AG08395 (cell line): ENCODE results near the gene MED16.
"Not testable (repeated sequence)": the region's sequence is repeated elsewhere in the genome, so short reads cannot be mapped to it uniquely, and the experiment has no call there.

Source experiments
- DNase-seq: peaks from one replicate; pipeline ENCODE4 v3.0.0; 2012; ENCODE audit warnings: mixed read lengths, low spot score

The MED16 gene

DNA sequence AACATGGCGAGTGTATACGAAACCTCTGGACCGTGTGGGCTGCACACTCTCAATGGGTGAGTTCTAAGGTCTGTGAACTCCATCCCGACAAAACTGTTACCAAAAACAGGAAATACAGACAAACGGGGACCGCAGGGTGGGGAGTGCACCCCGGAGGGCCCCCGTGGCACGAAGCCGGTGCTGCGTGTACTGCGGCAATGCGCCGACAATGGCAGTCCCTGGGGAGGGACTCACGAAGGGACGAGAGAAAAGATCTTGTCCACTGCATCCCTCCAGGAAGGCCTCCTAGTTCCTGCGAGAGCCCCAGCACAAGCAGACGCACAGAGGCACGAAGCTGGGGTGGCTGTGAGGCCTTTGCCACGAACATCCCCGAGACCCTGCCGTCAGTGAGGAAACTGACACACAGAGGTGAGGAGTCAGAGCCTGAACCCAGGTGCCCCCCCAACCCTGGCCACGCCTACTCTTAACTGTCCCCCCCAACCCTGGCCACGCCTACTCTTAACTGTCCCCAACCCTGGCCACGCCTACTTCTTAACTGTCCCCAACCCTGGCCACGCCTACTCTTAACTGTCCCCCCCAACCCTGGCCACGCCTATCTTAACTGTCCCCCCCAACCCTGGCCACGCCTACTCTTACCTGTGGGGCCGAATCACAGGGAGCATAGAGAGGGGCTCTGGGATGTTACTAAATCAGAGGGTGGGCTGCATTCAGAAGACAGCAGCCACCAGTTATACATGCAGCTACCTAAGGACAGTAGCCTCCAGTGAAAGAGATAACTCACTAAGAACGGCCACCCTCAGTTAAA, 4.2 kb downstream of the MED16 start:
- DNase-seq = no peak

DNA sequence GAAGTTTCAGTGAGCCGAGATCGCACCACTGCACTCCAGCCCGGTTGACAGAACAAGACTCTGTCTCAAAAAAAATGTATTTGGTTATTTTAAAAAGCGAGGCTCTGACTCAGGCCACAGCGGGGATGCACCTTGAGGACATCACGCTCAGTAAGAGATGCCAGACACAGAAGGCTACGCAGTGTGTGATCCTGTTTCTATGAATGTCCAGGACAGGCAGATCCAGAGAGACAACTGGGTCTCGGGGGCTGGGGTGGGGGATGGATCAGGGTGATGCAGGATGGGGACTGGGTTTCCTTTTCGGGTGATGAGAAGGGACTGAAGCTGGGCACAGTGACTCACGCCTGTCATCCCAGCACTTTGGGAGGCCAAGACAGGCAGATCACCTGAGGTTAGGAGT, 5.4 kb downstream of the MED16 start:
- DNase-seq = no peak

DNA sequence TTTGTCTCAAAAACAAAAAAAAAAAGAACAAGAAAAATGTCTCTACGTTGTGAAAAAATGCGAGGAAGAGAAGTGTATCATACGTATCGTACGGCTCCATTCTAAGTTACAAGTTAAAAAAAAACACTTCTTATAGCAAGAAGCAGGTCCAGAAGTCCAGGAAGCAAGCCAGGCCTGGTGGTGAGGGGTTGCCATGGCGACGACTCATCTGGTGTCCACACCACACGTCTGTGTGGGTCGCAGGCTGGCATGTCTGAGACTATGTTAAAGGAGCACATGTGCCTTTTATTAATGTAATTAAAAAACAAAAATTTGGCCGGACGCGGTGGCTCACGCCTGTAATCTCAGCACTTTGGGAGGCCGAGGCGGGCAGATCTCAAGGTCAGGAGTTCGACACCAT, 5.9 kb downstream of the MED16 start:
- DNase-seq = peak; percentile 63

DNA sequence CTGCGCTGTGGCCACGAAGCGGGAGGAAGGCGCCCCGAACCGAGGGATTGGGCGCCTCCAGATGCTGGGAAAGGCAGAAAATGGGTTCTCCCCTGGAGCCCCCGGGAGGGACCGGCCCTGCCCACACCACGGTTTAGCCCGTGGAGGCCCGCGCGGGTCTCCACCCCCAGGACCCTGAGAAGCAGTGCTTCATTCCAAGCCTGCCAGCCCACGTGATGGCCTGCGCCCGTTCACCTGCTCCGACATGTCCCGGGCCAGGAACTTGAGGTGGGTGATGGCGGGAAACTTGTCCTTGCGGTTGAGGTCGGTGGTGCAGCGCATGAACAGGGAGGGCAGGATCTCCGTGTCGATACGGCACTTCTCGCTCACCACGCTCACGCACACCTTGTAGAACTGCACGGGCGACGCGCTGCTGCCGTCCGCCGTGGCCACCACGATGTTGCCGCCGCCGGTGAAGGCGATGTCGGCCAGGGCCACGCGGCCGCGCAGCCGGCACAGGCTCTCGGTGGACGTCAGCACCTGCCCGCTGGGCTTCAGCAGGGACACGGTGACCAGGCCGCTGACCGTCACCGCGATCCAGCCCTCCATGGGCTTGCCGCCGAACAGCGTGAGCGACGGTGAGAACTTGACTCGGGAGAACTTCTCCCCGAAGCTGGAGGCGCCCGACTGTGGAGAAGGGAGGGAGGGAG, 7.3 kb downstream of the MED16 start:
- no peak for DNase-seq

DNA sequence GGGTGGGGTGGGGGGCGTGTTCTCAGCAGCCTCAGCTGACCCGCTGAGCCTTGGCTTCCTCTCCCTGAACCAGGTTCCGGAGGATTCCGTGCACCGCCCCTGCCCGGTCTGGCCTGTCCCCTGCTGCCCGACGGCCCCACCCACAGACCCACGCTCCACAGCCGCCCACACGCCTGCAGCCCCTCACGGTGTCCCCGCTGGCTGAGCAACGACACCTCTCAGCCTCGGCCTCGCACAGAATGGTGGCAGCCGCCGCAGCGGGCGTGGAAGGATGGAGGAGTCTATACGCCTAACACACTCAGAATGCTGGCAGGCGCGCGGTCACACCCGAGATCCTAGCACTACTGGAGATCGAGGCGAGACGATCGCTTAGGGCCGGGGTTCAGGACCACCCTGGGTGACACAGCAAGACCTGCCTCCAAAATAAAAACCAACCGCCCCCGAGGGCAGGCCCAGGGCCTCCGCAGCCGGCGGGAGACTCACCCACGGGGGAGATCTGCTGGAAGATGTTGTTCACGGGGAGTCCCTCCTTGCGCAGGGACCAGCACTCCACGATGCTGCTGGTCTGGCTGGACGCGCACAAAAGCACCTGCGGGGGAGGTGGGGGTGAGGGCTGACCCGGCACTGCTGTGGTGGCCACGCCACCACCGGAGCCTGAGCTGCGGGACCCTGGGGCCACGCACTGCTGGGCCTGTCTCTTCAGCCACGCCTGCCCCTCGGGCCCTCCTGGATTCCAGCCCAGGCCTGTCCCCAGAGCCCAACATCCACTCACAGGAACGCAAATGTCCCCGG, 8.4 kb downstream of the MED16 start:
- DNase-seq = no peak

DNA sequence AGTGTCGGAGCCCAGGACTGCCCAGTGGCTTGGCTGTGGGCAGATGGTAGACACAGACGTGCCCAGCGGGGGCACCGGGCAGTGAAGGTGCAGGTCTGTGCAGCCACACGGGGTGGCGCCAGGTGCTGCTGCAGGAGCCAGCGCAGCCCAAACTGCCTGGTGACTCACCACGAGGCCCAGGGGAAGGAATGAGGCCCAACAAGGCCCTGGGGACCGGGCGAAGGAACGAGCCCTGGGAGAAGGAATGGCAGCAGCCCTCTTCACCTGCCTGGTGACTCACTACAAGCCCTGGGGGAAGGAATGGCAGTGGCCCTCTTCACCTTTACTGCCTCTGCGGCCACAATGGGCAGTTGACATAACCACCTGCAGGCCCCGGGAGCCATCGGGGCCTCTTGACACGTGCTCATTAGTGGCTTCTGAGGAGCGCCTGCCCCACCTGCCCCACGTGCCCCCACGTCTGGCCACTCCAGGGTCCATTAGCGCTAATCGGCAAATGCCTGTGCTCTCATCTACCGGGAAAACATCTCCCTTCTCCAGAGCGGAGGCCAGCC, 9.3 kb downstream of the MED16 start:
- no peak for DNase-seq

DNA sequence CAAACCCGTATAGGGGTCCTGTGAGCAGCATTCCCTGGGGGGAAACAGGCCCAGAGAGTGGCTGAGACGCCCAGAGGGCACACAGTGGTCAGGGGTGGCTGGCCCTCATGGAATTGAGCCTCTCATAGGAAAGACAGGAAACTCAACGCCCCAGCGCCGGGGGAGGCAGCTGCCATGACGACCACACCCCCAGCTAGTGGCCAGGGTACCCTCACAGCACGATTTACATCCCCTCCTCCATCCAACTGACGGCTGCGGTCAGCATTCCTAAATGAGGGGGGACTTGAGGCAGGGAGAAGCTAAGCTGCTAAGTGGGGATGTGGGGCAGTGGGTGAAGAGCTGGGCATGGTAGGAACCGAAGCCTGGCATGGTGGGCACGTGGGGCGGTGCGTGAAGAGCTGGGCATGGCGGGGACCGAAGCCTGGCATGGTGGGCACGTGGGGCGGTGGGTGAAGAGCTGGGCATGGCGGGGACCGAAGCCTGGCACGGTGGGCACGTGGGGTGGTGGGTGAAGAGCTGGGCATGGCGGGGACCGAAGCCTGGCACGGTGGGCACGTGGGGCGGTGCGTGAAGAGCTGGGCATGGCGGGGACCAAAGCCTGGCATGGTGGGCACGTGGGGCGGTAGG, 10.0 kb downstream of the MED16 start:
- no peak for DNase-seq

DNA sequence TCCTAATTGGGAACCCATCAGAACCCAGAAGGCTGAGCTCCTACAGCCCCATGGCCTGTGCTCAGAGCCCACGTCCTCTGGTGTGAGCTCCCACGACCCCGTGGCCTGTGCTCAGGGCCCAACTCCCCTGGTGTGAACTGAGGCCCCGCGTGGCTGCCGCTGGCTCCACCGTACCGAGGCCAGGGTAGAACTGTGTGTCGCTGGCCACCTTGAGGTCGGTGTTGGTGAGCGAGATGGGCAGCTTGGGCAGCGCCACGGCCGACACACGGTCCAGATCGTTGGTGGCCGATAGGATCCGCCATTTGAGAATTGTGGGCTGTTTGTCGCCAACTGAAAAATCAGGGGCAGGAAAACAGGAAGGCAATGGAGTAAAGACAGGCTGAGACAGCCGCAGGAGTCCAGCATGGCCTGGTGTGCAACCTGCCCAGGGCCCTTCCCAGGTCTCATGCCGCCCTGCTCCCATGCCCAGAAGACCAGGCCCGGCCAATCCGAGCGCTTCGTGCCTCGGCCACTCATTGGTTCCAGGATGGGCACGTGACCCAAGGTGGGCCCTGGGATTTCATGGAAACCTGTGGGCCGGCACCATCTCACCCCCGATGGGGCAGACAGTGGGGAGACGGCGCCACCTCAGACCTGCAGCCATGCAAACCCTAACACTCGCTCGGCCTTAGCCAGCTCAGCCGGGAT, 11.5 kb downstream of the MED16 start:
- DNase-seq = no peak

DNA sequence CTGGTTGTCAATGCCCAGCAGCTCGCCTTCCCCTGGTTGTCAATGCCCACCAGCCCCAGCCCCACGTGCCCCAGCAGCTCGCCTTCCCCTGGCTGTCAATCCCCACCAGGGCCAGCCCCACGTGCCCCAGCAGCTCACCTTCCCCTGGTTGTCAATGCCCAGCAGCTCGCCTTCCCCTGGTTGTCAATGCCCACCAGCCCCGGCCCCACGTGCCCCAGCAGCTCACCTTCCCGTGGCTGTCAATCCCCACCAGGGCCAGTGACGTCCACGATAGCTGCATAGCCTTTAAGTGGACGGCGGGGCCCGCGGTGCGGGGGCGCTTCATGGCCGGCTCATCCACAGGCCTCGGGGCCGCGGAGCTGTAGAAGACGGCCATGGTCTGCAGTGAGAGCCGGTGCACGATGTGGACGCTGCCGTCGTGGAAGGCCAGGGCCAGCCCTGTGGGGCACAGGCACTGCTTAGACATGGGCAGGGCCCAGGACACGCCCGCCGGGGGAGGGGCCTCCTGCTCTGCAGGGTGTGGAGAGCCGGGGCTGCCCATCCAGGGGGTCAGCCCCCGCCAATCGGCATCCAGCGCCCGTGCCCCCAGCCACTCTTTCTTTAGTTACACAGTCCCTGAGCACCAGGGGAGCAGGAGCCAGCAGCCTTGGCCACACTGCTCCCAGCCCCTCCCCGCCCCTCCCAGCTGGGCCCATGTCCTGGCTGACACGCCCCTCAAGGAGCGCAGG, 13.1 kb downstream of the MED16 start:
- DNase-seq = no peak

DNA sequence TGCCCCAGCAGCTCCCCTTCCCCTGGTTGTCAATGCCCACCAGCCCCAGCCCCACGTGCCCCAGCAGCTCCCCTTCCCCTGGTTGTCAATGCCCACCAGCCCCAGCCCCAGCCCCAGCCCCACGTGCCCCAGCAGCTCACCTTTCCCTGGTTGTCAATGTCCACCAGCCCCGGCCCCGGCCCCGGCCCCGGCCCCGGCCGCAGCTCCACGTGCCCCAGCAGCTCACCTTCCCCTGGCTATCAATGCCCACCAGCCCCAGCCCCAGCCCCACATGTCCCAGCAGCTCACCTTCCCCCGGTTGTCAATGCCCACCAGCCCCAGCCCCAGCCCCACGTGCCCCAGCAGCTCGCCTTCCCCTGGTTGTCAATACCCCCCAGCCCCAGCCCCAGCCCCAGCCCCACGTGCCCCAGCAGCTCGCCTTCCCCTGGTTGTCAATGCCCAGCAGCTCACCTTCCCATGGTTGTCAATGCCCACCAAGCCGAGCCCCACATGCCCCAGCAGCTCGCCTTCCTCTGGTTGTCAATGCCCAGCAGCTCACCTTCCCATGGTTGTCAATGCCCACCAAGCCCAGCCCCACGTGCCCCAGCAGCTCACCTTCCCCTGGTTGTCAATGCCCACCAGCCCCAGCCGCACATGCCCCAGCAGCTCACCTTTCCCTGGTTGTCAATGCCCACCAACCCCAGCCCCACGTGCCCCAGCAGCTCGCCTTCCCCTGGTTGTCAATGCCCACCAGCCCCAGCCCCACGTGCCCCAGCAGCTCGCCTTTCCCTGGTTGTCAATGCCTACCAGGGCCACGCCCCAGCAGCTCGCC, 14.0 kb downstream of the MED16 start:
- not testable (repeated sequence) for DNase-seq

DNA sequence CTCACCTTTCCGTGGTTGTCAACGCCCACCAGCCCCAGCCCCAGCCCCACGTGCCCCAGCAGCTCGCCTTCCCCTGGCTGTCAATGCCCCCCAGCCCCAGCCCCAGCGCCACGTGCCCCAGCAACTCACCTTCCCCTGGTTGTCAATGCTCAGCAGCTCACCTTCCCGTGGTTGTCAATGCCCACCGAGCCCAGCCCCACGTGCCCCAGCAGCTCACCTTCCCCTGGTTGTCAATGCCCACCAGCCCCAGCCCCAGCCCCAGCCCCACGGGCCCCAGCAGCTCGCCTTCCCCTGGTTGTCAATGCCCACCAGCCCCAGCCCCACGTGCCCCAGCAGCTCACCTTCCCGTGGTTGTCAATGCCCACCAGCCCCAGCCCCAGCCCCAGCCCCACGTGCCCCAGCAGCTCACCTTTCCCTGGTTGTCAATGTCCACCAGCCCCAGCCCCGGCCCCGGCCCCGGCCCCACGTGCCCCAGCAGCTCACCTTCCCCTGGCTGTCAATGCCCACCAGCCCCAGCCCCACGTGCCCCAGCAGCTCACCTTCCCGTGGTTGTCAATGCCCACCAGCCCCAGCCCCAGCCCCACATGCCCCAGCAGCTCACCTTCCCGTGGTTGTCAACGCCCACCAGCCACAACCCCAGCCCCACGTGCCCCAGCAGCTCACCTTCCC, 14.9 kb downstream of the MED16 start:
- DNase-seq = not testable (repeated sequence)

DNA sequence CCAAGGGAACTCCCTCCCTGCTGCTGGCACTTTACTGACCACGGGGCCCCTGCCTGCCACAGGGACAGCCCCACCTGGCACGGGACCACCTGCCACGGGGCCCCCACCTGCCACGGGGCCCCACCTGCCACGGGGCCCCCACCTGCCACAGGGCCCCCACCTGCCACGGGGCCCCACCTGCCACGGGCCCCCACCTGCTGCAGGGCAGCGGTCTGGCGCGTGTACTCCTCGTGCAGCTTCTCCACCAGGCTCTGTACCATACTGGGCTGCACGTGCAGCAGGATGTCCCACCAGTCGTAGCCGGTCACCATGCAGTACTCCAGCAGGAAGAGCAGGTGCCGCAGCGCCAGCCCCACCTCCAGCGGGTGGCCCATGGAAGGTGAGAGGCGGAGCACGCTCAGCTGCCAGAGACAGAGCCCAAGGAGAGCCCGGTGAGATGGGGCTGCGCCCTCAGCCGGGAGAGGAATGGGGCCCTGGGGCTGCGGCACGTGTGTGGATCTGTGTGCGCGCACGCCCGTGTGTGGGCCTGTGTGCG, 16.1 kb downstream of the MED16 start:
- DNase-seq = no peak

DNA sequence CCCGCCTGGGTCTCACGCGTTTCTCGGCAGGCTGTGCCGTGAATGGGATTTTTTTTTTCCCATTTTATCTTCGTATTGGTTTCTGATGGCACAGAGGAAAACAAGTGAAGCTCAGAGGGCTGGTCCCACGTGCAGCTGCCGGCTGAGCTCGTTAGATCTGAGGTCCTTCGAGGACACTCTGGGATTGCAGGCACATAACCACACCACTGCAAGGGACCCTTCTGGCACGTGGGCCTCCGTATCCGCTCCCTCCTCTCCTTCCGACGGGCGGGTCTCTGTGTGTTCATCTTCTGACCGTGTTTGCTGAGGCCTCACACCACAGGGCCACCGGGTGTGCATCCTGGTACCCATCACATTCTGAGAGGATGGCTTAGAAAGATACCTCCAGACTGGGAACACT, 16.9 kb downstream of the MED16 start:
- no peak for DNase-seq

DNA sequence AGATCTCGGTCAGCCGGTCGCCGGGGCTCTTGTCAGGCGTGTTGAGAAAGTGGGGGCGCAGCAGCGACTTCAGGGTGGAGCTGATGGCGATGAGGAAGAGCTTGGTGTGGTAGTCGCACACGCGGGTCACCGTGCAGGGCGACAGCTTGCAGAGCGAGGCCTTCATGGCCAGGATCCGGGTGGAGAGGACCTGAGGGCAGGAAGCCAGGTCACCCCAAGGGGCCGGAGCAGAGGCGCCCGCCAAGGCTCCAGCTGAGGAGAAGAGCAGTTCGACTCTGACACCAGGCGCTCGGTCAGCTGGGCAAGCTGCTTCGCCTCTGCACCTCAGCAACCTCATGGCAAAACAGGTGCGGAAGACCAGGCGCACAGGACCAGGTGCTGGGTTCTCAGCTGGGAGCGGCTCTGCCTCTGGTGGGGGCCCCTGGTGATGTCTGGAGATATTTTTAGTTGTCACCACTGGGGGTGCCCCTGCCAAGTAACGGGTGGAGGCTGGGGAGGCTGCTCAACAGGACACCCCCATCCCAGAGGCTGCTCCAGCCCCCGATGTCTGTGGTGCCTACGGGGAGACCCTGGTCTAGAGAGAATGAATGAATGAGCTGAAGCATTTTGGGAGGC, 17.6 kb downstream of the MED16 start:
- no peak for DNase-seq

DNA sequence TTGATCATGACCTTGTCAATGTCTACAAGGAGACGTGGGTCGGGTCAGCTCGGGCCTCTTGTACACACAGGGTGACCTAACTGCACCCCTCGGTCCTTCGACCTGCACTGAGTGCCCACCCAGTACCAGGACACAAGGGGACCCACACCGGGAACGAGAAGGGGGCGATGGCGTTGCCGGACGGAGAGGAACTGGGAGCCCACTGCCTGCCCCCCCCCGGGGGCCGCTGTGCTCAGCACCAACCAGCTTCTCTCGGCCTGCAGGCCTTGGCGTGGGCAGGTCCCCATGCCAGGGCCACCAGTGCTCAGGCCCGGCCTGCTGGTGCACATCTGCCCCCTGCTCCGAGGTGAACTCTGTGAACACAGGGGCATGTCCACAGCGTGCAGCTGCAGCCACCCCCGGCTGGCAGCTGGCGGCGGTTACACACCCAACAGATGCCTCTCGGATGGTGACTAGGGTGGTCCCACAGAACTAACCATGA, 19.4 kb downstream of the MED16 start:
- no peak for DNase-seq

DNA sequence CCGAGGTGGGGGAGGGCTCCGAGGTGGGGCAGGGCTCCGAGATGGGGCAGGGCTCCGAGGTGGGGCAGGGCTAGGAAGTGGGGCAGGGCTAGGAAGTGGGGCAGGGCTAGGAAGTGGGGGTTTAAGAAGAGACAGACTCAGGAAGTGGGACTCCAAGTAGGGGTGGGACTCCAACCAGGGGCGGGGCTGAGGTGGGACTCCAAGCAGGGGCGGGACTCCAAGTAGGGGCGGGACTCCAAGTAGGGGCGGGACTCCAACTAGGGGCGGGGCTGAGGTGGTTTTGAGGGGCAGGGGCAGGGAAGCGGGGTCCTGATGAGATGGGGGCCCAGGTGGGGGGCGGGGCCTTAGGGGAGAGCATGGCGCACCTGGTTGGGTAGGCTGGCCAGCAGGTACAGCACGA, 19.9 kb downstream of the MED16 start:
- DNase-seq = peak; percentile 68

DNA sequence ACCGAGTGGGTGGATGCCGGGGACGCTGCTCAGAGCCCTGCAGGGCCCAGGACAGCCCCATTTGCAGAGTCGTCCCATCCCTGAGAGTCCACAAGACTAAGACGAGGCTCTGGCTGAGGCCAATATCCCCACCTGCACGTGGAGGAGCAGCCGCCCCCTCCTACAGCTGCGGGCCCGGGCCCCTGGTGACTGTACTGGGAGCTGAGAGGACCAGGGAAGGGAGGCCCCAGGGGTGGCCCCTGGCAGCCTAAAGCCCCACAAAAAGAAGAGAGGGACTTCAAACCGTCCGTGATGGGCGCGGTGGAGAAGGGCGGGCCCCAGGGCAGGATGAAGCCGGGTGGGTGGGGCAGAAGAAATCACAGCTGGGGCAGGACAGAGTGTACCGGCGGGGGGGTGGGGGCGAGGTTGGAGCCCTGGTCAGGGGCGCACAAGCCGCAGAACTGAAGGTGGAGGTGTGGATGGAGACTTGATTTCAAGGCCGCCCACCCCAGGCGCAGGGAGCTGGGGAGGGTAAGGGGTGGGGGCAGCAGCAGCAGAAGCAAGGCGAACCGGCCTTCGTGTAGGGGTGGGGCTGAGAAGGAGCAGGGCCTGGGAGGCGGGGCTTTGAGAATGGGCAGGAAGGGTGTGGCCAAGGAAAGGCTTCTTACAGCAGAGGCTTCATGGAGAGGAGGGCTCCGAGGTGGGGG, 20.6 kb downstream of the MED16 start:
- DNase-seq = peak; percentile 78
